GM11168 (cell line): ENCODE measurements around the gene NDUFS5.
"Not testable (repeated sequence)": the region's sequence is repeated elsewhere in the genome, so short reads cannot be mapped to it uniquely, and the experiment has no call there.

Experiments
- in situ Hi-C: fragments of 300-500 bp; cut with MboI; formaldehyde crosslinking; loops from one replicate; pipeline ENCODE4 v1.12.0; 2022; ENCODE audit warnings: low sequenced_read_pairs; ENCODE audit not compliant: unreplicated experiment

The NDUFS5 gene

DNA sequence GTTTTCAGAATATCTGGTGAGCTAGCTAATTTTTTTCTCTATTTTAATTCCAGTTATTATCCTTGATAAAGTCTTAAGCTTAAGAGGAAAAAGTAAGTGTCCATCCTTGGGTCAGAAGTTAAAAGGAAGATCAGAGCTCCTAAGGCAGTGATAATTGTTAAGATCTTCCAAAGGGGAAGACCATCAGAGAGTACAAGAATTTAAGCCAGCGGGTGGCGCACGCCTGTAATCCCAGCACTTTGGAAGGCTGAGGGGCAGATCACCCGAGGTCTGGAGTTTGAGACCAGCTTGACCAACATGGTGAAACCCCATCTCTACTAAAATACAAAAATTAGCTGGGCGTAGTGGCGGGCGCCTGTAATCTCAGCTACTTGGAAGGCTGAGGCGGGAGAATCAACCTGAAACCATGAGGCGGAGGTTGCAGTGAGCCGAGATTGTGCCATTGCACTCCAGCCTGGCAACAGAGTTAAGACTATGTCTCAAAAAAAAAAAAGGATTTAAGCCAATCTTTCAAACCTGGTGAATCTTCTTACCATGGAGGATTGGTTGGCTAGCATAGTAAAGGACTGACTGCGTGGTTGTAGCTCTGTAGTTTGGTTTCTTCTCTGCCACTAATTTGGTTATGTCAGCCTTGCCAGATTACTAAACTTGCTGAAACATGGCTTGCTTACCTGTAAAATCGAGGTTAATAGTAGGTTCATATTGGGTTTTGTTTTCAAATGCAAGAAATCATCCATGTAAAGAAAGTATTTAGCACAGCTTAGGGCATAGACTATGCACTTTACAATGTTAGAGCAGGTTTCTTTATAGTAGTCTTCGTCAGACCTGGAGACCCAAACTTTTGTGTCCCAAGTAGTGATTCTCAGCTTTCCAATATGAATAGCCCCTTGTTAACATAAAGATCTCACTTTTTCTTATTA is 19.2 kb upstream of the NDUFS5 start:
- in situ Hi-C loops = no loop called here

DNA sequence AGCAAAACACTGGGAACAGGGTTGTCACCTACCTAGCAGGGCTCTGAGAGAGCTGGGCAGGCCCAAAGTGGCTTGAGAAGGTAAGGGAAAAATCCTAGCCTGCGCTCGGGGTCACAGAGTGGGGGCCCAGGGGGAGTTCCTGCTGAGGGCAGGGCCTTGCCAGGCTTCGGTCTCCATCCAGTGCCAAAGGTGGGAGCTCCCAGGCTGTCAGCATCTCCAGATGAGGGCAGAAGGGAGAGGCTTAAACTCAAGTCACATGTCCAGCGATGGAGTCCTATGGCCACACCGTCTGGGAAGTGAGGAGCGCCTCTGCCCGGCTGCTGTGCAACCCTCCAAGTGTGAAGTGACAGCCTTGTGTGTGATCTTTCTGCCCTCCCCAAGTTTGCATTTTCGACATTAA is 11.2 kb upstream of the NDUFS5 start:
- in situ Hi-C loops = not testable (repeated sequence)

DNA sequence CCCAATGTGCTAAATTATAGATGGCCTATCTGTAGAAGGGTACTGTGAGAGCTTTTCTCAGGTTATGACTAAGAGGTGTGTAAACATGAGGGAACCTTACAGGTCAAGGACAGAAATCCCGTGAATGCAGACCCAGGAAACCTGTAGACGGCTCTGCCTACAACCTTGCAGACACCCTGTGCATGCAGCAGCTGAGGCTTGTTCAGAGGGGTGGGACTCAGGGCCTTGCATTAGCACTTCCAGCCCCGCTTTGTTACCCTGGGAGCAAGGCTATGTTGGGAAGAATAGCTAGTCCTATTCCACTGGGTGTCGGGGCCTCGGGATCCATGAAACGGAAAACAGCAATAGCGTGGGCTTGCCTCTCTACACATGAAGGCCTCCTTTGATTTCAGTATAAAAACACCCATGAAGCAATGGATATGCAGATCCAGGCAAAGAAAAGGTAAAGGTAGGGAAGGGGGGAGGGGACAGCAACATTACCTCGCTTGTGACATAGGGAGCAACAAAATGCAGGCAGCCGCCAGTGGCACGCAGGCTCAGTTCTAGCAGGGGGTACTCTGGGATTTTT is 9.5 kb upstream of the NDUFS5 start:
- in situ Hi-C loops = no loop called here

DNA sequence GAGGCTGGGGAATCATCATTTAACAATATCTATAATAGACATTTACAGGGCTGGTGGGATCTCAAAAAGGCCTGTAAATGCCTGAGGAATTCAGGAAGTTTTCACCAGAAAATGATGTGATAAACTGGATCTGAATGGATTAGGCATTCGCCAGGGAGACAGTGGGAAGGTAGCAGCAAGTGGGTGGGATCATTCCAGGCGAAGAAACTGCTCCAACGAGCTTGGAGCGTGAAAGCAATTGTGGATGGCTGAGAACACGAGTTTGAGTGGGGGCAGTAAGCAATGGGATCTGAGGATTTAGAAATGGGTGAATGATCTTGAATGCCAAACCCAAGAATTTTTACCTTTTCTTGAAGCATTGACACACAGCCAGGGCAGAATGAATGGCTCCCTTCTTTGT is 8.9 kb upstream of the NDUFS5 start:
- in situ Hi-C loops = no loop called here

DNA sequence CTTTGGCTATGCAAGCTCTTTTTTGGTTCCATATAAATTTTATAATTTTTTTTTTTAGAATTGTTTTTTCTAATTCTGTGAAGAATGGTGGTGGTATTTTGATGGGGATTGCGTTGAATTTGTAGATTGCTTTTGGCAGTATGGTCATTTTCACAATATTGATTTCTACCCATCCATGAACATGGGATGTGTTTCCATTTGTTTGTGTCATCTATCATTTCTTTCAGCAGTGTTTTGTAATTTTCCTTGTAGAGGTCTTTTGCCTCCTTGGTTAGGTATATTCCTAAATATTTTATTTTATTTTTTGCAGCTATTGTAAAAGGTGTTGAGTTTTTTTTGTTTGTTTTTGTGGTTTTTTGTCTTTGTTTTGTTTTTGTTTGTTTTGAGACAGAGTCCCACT is 5.7 kb upstream of the NDUFS5 start:
- in situ Hi-C loops = not testable (repeated sequence)

DNA sequence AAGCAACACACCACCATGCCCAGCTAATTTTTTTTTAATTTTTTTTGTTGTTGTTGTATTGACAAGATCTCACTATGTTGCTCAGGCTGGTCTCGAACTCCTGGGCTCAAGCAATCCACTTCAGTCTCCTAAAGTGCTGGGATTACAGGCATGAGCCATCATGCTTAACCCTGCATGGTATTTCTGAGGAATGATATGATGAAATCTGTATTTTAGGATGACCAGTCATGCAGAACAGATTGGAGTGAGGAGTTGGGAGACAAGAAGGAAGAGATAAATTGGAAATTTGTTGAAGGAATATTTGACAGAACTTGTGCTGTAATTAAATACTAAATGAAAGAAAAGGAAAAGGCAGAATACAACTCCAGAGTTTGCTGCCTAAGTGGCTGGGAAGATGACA is 4.7 kb upstream of the NDUFS5 start:
- in situ Hi-C loops = no loop called here

DNA sequence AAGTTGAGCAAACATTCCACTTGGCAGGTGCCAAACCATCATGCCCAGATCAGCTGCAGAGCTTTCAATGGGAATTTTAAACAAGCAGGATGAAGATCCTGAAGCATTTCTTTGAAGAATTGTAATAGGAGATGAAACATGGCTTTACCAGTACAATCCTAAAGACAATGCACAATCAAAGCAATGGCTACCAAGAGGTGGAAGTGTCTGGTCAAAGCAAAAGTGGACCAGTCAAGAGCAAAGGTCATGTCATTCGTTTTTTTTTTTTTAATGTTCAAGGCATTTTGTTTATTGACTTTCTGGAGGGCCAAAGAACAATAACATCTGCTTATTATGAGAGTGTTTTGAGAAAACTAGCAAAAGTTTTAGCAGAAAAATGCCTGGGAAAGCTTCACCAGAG is 3.0 kb upstream of the NDUFS5 start:
- in situ Hi-C loops = no loop called here

DNA sequence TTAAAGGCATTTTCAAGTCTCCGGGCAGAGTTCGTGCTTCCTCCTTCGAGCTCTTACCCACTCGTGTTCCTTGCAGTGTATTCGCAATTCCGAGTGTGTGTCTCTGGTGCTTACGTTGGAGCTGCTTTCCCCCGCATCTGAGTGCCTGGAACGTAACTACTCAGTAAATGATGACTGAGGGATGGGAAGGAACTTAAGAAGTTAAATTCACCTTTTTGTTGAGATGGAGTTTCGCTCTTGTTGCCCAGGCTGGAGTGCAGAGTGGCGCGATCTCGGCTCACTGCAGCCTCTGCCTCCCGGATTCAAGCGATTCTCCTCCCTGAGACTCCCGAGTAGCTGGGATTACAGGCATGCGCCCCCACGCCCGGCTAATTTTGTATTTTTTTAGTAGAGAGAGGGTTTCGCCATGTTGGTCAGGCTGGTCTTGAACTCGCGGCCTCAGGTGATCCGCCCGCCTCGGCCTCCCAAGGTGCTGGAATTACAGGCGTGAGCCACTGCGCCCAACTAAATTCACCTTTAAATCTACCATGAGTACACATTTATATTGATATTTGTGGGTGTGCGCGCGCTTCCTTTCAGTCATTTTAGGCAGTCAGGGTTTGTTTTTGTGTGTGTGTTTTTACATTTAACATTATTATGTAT is 837 bp downstream of the NDUFS5 start:
- in situ Hi-C loops = no loop called here

DNA sequence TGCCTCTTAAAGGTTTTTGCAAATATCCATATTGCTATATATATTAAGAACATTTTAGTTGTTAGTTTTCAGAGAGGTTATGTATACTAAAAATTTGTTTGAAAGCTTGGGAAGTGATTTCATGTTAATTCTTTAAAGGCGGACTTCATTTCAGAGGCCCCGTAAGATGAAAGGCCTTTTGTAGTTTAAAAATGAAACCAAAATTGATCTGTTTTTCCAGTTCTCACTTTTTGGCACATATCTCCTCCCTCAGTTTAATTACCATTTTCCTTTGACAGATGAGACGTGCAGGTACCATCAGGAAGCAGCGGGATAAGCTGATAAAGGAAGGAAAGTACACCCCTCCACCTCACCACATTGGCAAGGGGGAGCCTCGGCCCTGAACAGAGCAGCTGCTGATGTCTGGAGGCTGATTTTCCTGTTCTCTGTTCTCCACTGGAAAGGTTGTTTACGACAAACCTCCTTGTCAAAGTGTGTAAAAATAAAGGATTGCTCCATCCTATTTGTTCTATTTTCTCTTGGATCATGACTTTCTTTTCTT is 8.0 kb downstream of the NDUFS5 start:
- in situ Hi-C loops = no loop called here

DNA sequence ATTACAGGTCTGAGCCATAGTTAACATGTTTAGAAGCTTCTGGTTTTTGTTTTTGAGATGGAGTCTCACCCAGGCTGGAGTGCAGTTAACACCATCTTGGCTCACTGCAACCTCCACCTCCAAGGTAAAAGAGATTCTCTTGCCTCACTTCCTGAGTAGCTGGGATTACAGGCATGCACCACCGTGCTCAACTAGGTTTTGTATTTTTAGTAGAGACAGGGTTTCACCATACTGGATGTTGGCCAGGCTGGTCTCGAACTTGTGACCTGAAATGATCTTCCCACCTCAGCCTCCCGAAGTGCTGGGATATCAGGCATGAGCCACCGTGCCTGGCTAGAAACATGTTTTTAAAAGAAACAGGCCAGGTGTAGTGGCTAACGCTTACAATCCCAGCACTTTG is 10.5 kb downstream of the NDUFS5 start:
- in situ Hi-C loops = no loop called here

DNA sequence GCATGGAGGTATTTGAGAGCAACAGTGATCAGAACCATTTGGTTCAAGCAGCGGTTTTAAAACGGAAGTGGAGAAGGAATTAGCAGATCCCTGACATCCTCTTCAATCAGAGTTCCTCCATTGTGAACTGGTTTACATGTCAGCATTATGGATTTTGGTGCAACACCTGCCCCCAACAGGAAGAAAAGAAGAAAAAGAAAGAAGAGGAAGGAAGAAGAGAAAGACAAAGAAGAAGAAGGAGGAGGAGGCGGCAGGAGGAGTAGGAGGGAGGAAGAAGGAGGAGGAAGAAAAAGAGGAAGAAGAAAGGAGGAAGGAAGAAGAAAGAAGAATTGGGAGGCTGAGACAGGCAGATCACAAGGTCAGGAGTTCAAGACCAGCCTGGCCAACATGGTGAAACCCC is 17.4 kb downstream of the NDUFS5 start:
- in situ Hi-C loops = no loop called here

DNA sequence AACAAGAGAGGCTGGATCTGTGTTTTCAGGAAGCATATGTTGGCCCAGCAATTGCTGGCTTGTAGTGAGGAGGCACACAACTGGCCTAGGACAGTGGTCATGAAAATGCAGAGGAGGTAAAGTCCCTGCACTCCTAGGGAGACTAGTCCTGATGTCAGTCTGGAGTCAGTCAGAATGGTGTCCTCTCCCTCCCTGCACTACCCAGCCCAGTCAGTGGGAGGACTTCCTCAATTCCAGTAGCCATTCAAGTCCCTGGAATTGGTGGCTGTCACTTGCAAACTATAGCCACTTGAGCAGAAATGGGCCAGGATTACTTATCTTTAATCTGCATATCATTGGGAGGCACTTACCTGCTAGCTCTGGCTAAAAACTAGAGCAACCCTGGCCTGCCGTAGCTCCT is 18.6 kb downstream of the NDUFS5 start:
- in situ Hi-C loops = no loop called here

DNA sequence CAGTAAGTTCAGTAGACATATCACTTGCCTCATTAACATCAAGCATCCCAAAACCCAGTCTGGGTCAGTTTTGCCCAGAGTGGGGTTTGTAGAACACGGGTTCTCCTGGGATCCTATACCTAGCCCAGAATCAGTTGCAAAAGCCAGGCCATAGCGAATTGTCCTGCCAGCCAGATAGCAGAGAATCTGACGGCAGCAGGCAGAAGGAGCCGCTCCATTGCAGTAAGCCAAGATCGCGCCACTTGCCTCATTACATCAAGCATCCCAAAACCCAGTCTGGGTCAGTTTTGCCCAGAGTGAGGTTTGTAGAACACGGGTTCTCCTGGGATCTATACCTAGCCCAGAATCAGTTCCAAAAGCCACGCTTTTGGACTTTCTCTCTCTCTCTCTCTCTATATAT is 19.1 kb downstream of the NDUFS5 start:
- in situ Hi-C loops = no loop called here

DNA sequence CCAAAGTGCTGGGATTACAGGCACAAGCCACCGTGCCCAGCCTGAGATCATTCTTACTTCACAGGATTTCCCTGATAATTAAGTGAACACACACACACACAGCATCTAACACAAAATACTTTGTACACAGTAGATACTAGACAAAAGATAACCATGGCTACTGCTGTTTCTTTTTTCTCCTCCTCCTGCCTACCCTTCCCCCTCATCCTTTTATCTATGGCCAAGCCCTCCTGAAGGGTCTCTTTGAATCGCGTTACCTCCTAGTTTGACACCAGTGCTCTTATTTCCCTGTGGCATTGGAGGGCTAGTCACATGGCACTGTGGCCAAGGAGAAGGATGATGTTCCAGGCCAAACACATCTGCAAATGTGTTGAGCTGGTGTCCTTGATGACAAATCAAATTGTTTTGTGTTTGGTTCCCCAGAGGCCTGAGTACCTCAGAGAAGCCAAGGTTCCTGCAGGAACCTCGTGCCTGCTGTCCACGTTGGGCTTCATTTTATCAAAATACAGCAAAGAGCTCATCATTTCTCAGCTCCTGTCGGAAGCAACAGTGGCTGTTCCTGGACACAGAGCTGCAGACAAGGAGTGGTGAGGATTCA is 20.6 kb downstream of the NDUFS5 start:
- in situ Hi-C loops = no loop called here

DNA sequence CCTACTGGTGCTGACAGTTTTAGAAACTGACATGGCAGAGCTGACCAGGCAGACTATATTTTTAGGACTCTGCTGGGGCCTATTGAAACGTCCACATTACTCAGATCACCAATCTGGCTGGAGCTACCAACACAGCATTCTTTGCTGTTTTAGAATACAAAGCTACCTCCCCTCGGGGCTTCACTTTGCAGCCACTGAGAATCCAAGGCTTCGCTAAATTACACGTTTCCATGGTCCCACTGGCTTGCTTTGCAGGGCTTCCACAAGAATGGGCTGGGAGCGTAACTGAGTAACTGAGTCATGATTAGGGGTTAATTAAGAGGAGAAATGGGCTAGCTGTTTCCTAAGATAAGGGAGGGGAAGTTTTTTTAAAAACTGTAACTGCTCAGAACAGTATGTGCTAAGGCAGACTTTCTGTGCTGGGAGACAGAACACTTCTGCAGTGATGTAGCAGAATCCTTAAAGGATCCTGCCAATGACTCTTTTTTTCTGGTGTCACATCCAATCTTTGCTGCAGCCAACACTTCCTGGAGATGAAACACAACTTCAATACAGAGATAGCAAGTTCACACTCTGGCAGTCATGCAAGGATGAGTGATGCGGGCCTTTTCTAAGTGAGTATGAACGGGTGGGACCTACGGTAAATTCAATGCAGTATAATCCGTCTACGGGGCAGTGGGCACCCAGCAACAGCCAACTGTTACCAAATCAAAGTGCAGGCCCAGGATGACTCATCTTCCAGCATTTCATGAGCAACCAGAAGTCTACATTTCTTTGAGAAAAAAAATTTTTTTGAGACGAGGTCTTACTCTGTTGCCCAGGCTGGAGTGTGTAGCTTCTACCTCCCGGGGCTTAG is 21.5 kb downstream of the NDUFS5 start:
- in situ Hi-C loops = no loop called here

DNA sequence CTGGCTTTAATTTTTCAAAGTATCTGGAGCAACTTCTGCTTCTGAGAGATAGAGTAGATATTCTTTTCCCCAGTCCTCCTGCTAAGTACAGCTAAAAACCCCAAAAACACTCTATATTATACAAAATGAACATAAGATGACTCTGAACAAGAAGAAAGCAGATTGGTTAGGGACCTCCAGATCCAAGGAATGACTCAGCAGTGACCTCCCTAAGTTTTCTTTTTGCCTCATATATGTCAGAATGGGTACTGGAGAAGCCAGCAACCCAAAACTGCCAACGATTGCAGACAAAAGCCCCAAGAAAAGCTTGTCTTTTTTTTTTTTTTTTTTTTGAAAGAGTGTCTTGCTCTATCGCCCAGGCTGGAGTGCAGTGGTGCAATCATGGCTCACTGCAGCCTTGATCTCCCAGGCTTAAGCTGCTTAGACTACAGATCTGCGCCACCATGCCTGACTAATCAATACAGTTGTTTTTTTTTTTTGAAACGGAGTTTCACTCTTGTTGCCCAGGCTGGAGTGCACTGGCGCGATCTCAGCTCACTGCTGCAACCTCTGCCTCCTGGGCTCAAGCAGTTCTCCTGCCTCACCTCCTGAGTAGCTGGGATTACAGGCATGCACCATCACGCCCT is 22.7 kb downstream of the NDUFS5 start:
- in situ Hi-C loops = no loop called here

DNA sequence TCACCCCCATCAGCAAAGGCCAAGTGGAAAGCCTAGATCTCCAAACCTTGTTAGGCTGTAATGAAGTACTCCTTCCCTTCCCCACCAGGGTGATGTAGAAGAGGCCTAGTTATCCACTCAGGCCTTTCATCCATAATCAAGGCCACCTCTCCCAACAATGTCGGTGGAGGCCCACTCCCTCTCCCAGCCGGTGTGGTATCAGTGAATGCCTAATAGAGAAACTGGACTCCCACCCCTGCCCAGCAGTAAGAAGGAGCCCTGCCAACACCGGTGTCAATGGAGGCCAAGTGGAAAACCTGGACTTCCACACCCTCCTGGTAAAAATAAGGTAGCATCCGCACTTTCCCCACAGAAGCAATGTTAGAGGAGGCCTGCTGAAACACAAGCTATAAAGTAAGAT is 23.9 kb downstream of the NDUFS5 start:
- in situ Hi-C loops = no loop called here

DNA sequence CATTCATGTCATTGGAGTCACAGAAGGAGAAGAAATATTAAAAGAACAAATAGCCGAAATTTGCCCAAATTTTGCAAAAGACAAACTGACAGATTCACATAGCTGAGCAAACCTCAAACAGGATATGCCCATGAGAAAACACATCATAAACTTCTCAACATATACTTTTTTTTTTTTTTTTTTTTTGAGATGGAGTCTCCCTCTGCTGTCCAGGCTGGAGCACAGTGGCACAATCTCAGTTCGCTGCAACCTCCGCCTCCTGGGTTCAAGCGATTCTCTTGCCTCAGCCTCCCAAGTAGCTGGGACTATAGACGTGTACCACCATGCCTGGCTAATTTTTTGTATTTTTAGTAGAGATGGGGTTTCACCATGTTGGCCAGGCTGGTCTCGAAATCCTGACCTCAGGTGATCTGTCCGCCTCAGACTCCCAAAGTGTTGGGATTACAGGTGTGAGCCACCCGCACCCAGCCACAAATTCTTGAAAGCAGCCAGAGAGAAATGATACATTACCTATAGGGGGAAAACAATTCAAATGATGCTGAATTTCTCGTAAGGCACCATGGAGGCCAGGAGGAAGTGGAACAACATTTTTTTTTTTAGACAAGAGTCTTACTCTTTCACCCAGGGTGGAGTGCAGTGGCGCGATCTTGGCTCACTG is 25.2 kb downstream of the NDUFS5 start:
- in situ Hi-C loops = not testable (repeated sequence)

DNA sequence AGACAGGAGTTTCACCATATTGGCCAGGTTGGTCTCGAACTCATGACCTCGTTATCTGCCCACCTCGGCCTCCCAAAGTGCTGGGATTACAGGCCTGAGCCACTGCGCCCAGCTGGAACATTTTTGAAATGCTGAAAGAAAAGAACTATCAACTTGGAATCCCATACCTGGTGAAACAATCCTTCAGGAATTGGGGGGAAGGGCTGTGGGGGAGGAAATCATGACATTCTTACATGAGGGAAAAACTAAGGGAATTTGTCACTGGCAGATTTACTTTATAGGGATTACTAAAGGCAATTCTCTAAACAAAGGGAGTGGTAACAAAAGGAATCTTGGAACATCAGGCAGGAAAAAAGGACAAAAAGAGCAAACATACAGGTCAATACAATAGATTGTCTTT is 25.8 kb downstream of the NDUFS5 start:
- in situ Hi-C loops = no loop called here
